ENCODE measurements around the gene CTH.
"Not testable (repeated sequence)": the region's sequence is repeated elsewhere in the genome, so short reads cannot be mapped to it uniquely, and the experiment has no call there.

The CTH gene

DNA sequence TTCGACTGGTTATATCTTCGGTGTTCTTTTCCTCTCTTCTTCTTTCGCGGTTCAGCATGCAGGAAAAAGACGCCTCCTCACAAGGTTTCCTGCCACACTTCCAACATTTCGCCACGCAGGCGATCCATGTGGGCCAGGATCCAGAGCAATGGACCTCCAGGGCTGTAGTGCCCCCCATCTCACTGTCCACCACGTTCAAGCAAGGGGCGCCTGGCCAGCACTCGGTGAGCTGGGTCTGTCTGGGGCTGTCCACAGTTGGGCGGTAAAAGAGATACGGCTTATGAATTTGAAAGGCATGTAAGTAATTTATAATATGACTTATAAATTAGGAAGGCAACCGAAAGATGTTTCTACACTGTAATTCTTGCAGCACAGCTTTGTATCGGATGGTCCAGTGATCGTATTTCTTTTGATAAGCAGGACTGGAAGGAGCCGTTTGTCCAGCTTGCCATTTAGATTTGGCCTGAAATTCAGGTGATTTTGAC, 334 bp downstream of the CTH start:
- DNase-seq: no peak

DNA sequence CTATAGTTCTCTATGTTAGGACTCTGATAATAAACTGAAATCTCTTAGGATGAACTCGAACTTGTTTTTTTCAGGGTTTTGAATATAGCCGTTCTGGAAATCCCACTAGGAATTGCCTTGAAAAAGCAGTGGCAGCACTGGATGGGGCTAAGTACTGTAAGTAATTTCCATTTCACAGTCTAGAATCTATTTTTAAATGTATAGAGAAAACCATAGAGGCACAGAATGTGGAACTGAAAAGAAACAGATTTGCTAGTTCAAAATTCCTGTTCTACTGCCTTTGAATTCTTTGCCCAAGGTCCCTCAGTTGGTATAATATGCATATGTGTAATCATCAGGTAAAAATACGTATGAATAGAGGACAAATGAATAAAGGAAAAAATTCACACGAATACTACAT, 4.8 kb downstream of the CTH start:
- no peak for DNase-seq

DNA sequence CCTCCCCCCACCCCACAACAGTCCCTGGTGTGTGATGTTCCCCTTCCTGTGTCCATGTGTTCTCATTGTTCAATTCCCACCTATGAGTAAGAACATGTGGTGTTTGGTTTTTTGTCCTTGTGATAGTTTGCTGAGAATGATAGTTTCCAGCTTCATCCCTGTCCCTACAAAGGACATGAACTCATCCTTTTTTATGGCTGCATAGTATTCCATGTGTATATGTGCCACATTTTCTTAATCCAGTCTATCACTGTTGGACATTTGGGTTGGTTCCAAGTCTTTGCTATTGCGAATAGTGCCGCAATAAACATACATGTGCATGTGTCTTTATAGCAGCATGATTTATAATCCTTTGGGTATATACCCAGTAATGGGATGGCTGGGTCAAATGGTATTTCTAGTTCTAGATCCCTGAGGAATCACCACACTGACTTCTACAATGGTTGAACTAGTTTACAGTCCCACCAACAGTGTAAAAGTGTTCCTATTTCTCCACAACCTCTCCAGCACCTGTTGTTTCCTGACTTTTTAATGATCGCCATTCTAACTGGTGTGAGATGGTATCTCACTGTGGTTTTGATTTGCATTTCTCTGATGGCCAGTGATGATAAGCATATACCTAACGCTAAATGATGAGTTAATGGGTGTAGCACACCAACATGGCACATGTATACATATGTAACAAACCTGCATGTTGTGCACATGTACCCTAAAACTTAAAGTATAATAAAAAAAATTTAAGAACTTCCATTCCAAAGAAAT, 8.1 kb downstream of the CTH start:
- DNase-seq: not testable (repeated sequence)

DNA sequence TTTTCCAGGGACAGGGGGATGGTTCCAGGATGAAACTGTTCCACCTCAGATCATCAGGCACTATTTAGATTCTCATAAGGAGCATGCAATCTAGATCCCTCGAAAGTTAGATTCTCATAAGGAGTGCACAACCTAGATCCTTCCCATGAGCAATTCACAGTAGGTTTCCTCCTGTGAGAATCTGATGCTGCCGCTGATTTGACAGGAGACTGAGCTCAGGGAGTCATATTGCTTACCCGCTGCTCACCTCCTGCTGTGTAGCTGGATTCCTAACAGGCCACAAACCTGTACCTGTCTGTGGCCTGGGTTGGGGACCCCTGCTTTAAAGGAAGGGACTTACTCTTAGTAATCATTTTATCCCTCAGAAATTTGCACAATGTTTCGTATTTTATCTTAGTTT, 9.3 kb downstream of the CTH start:
- DNase-seq: no peak

DNA sequence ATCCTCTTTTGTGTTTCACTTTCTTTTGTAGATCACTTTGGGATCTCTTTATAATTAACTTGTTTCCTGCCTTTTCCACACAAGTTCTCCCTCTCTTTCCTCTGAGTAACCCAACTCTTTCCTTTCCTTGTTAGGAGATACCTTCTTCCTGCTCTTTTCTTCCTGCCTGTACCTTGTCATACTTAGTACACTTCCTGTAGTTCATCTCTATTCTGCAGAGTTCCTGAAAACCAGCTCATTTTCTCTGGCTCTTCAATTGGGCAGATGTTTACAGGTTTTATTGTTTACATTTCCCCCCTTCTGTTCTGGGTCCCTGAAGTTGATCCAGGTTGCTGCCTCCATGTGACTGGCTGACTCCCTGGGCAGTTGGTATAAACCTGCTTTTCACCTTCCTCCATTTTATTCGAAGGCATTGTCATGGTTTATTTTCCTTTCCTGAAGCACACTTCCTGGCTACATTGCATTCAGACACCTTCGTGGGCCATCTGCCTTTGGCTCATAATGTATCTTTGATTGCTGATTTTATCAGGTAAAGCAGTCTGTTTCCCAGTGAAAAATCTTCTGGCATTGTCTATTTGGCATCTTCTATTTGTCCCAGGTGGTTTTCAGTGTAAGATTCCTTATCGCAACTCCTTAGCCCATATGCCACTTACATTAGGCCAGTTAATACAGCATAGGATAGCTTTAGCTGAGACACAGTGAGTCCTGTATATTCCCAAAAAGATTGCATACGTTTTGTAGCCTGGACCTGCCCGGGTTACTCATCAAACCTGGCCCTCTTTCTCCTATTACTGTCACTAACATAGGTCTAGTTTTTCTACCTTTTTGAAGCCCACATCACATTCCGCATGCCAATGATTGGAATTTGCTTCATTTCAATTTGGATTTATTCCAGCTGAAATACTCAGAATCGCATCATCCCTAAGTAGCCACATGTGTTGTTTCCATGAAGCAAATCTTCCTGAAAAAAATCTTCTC, 15.4 kb downstream of the CTH start:
- DNase-seq: no peak

DNA sequence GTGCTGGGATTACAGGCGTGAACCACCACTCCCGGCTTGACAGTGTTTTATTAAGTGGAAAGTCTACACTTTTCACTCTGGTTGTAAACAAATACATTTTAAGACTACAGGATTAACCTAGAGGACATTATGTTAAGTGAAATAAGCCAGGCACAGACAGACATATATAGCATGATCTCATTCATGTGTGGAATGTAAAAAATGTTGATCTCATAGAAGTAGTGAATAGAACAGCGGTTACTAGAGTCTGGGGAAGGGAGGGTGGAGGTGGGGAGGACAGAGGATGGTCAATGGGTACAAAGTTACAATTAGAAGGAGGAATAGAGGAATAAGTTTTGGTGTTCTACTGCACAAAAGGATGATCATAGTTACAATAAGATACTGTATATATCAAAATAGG, 16.9 kb downstream of the CTH start:
- DNase-seq: no peak

DNA sequence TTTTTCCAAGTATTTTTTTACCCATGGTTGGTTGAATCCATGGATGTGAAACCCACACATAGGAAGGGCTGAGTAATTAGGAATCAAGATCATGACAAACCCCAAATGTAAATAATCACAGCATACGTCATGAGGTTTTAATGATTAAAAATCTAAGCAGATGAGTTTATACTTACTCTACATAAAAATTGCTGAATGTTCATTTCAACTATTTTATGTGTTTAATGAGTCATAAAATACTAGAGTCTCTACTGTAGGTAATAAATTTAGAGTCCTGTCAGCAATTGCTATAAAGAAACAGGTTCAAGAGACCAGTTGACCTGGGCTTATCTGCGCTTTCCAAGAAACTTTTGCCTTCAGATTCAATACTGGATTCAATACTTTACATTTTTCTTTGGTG, 18.2 kb downstream of the CTH start:
- no peak for DNase-seq

DNA sequence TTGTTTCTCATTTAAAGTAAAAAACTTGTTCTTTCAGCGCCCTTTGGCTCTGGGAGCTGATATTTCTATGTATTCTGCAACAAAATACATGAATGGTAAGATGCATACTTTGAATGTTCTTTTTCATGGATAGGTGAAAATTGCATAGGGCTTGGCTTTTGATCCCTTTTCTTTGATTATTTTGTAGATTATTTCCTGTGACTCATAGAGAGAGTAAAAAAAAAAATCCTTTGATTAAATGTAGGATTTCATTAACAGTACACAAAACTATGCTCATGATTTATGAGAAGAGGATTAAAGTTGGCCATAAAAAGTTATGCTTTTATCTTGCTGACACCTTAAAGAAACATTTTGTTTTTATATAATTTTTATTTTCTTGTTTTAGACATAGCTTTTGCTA, 18.7 kb downstream of the CTH start:
- no peak for DNase-seq

DNA sequence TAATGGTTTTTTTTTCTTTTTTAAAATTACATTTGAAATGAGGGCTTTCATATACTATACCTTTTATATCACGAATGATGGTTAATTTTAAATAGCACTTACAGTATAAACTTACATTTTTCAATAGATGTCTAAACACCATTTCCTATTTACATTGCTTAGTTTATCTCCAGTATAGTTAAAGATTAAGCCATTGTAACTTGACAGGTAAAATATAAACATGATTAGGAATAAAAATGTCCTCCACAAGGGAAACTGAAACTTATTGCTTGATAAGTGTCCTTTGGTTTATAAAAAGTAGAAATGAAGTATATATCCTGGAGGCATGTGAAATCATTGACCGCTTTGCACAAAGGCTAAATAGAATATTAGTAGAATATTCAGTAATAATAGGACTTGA, 20.2 kb downstream of the CTH start:
- no peak for DNase-seq

DNA sequence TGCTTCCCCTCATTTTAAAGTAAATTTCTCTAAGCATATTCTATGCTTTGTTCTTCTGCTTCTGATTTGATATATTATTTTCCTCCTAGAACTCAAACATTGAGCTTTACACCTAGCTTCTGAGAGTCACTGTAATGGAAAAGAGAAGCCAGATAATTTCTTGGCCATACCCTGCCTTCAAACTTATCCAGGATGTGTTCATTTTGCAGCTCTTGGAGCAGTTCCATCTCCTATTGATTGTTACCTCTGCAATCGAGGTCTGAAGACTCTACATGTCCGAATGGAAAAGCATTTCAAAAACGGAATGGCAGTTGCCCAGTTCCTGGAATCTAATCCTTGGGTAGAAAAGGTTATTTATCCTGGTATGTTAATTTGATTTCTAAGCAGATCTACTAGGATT, 20.8 kb downstream of the CTH start:
- DNase-seq: no peak

DNA sequence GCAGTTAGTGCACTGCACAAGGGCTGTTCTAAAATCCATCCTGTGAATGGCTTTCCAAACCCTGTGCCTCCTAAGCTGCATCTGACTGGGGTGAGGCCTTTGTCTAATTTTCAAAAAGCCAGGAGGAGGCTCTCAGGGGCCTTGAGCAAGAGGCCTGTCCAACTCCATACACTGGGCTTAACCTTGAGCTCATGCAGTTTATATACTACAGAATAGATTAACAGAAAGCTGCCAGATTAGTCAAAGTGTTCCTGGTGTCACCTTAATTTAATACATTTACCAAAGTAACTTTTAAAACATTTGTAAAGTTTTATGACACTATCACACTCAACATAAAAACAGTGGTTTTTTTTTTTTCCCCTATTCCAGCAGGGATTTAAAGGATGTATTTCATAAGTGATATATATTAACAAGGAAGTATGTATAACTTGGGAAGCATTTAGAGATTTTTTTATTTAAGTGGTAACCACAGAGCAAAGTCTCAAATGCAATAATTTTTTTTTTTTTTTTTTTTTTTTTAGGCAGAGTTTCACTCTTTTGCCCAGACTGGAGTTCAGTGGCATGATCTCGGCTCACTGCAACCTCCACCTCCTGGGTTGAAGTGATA, 23.3 kb downstream of the CTH start:
- no peak for DNase-seq

DNA sequence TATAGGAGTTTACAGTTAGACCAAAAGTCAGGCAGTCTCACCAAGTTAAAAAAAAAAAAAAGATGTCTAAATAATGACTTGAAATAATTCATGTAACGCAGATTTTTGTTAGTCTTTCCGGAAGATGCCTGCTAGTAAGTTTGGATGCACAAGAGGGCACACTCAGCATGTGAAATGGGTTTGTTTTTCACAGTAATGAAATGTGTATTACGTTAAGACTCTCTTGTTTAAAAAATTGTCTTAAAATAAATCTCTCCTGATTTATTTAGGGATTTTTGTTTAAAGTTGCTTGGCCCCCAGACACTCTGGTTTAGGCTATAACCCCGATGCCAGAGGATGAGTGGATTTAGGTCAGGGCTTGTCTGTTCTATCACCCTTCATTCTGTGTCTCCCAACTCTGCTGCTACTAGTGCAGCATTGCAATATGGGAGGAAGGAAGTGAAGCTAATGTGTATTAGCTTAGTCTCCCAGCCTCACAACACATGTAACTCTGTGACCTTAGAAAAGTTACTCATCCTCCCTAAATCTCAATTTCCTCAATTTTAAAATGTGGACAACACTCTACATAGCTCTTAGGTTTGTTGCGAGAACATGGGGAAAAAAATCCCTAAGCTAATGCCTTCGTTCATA, 25.7 kb downstream of the CTH start:
- no peak for DNase-seq

DNA sequence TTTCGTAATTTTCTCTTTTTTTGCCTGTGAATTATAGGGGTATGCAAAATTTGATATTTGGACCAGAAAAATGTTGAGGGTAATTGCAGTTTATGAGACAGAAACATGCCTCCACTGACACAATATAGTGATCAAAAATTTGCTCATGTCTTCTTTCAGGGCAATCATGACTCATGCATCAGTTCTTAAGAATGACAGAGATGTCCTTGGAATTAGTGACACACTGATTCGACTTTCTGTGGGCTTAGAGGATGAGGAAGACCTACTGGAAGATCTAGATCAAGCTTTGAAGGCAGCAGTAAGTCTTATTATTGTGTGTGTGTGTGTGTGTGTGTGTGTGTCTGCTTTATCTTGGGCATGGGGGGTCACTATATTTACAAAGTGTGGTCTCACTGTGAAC, 27.5 kb downstream of the CTH start:
- DNase-seq: no peak

DNA sequence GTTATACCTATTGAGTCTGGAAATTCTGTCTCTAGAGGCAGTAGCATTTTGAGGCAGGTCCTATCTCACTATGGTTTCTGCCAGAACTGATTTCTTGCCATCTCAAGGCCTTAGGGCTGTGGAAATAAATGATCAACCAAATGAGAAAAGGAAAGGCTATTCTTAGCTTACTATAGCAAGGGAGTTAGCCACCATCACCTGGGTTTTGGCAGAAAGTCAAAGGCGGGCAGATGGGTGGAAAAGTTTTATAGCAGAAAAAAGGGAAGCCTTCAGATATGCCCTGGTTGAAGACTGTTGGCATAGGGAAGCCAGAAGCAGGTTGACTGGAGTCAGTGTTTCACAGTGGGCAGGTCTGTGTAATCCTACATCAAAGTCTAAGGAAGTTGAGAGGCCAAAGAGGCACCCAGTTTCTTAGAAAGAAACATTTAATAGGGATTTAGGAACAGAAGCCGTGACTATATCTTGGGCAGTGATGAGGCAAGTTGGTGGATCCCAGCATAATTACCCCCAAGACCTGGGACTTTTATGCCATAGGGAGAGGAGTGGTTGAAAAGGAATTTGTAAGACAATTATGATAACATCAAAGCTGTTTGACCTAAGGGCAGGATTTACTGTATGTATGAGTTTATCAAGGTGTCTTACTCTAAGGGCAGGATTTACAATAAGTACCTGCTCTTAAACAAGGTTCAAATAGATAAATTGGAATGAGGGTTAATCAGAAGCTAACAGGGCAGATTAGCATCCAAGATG, 29.7 kb downstream of the CTH start:
- DNase-seq: no peak

DNA sequence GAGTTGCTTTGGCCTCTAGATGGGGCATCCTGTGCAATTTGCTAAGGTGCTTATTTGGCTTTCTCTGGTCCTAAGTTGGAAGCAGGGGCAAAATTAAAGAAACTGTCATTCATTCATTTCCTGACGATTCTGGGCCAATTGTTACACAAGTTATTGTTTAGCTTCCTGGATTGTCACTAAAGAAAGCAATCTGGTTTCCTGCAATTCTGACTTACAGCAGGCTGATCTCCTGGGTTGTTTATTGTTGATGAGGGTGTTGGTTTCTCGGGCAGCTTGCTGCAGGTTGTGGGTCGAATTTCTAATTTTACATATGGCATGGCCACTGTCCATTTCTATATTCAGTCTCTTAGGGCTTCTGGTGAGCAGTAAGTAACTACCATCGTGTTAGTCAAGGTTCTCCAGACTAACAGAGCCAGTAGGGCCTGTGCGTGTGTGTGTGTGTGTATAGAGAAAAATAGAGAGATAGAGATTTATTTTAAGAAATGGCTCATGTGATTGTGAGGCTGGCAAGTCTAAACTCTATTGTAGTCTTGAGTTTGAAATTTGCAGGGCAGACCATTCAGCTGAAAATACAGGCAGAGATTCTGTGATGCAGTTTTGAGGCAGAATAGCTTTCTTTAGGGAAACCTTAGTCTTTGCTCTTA, 30.4 kb downstream of the CTH start:
- no peak for DNase-seq

DNA sequence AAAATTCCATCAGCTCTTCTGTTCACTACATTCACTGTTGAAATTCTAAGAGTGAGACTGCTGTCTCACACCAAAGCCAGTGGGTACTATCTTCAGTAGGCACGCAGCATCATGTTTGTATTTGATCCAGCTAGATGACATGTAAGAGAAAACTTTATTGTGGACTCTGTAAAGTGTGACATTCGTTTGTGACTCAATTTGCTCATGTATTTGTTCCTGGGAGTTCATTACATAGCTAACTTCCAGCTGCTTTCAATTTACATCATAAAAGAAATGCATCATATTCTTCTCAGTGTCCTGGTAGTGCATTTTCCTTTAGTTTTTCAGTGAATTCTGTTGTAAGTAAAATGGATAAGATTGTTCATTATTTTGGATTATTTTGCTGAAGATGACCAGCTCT, 31.4 kb downstream of the CTH start:
- DNase-seq: no peak

DNA sequence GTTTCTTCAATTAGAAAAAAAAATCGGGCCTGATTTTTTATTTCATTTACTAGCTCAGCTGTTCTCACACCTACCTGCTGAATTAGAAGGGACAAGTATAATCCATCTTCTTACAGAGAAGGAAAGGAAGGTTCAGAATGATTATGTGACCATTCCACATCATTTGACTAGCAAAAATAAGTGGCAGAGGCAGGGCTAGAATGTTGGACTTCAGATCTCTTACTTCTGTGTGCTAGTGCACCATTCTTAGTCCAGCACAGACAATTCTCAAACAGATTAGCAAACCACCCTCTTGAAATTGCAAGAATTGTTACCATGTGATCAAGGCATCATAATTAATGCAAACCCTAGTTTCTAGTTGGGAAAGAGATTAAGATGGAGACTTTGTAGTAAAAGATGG, 32.7 kb downstream of the CTH start:
- DNase-seq: no peak

DNA sequence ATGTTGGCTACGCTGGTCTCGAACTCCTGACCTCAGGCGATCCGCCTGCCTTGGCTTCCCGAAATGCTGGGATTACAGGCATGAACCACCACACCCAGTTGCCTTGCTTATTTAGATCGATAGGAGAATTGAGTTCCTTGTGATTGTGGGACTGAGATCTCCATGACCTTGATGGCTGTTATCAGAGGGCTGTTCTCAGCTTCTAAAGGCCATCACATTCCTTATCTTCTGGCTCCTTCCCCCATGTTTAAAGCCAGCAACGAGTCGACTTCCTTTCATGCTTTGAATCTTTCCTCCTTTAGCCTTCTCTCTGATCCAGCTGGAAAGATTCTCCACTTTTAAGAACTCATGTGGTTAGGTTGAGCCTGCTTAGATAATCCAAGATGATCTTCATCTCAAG, 38.0 kb downstream of the CTH start:
- no peak for DNase-seq

DNA sequence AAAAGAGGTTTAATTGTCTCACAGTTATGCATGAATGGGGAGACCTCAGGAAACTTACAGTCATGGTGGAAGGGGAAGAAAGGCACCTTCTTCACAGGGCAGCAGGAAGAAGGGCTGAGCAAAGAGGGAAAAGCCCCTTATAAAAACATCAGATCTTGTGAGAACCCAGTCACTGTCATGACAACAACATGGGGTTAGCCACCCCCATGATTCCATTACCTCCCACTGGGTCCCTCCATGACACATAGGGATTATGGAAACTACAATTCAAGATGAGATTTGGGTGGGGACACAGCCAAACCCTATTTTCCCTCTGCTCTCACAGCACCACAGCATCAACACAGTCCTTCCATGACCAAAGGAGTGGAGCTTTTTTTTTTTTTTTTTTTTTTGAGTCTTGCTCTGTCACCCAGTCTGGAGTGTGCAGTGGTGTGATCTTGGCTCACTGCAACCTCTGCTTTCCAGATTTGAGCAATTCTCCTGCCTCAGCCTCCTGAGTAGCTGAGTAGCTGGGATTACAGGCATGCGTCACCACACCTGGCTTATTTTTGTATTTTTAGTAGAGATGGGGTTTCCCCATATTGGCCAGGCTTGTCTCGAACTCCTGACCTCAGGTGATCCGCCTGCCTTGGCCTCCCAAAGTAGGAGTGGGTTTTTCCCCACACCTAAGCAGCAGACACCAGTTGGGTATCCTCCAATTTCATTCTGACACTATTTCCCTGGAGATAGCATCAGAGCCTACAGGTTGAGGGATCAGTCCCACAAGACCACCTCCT, 41.3 kb downstream of the CTH start:
- DNase-seq: peak; percentile 15

DNA sequence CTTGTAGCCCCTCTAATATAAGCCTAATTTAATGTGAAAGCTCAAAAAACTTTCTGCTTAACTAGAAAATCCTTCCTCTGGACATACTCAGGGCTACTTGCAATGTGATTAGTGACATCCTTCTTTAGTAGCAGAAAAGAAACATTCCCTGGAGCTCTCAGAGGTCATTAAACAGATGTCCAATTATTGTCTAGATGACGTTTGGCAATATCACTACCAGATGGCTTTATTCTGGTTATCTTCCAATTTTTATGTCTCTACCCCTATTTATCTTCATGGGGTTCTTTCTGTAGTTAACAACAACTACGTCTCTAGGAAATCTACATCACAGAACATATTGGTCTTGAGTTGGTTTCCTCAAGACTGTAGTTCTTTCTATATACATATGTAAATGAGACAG, 44.2 kb downstream of the CTH start:
- DNase-seq: no peak

DNA sequence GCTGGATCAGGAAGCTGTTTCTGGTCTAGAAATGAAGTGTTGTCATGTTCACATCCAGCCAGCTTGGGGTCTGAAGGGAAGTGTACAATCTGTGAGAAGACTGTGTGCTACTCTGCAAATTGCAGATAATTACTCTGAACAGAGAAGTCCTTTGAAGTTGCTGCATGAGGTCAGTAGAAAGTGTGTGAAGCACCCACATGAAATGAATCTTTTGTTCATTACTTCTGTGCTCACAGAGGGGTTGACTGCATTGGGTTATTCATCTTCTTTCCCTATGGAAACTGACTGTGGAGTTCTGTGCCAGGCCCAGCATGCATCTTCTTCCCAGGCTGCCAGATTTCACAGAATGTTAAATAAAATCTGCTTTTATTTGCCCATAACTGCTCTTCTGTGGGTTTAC, 47.1 kb downstream of the CTH start:
- DNase-seq: no peak

Measured in activated naive CD4-positive, alpha-beta T cell treated with Interleukin-2 at 50 U/mL for 16 hours (primary cell).